GM23248 (cell line): Measurements from ENCODE around the gene YPEL2.

Experiments used
- EZH2 ChIP-seq: fragments of 200-600 bp; sonication (generic); IDR thresholded peaks from 2 replicates; pipeline ENCODE4 v1.6.1; 2018; ENCODE audit warnings: antibody characterized with exemption, mild to moderate bottlenecking; ENCODE audit not compliant: insufficient read depth, poor library complexity, severe bottlenecking
- EZH2phosphoT487 ChIP-seq: fragments of 200-600 bp; sonication (generic); IDR thresholded peaks from 2 replicates; pipeline ENCODE4 v1.6.1; 2018; ENCODE audit warnings: antibody characterized with exemption, moderate library complexity, mild to moderate bottlenecking, low read depth; ENCODE audit not compliant: insufficient read depth

GRCh38 chr17:59331929-59332748 is 684 bp downstream of the YPEL2 start:
- no peak for TF ChIP-seq EZH2
- no peak for TF ChIP-seq EZH2phosphoT487
